Lower leg skin (tissue), 3 donors: ENCODE data around the gene INPP5D.

Experiments
- POLR2A ChIP-seq, 2 donors: fragments of 450-650 bp; IDR thresholded peaks; one replicate each; pipeline ENCODE4 v1.6.1; 2016 to 2017; ENCODE audit warnings: antibody characterized with exemption in 2 of 2, mild to moderate bottlenecking in 1 of 2, moderate library complexity in 1 of 2
- TF ChIP-seq, protein P1 (sequence below), 3 donors: fragments of 450-650 bp; IDR thresholded peaks; one replicate each; pipeline ENCODE4 v1.5.1; 2016; ENCODE audit warnings: antibody characterized with exemption in 3 of 3, mild to moderate bottlenecking in 3 of 3, moderate library complexity in 2 of 3

DNA sequence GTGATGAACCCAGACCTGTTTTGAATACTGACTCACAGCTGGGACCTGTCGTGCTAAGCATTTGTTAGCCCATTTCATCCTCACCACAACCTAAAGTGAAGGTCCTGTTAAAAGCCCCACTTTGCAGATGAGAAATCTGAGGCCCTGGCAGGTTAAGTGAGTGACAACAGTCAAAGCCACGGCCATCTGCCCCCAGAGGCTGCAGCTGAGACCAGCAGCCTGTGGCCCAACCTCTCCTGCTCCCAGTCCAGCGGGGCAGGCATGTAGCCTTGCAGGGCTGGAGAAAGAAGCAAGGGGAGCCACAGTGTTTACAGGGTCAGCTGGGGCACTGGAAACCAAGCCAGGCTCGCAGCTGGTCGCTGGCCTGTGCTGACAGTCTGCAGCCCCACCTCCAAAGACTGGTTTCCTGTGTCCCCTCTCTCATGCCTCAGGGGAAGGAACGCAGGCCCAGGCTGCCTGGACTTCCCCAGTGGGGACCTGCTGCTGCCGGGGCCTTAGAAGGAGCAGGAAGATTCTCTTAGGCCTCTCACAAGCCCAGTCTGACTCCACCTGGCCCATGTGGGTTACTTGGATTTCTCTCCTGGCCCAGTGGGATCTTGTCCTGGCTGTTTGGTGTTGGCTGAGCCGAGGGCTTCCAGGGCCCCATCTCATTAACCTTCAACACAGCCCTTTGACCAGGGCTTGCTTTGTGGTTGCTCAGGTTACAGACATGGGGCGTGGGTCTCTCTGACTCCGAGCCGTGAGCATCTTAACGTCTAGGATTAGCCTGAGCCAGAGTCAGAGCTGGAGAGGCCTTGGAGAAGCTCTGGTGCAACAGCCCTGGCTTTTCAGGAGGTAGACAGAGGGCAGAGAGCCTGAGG is 1.7 kb downstream of the INPP5D start:
- TF ChIP-seq POLR2A (IDR thresholded peaks at IDR 0.05): no peak
- TF ChIP-seq, protein P1, sequence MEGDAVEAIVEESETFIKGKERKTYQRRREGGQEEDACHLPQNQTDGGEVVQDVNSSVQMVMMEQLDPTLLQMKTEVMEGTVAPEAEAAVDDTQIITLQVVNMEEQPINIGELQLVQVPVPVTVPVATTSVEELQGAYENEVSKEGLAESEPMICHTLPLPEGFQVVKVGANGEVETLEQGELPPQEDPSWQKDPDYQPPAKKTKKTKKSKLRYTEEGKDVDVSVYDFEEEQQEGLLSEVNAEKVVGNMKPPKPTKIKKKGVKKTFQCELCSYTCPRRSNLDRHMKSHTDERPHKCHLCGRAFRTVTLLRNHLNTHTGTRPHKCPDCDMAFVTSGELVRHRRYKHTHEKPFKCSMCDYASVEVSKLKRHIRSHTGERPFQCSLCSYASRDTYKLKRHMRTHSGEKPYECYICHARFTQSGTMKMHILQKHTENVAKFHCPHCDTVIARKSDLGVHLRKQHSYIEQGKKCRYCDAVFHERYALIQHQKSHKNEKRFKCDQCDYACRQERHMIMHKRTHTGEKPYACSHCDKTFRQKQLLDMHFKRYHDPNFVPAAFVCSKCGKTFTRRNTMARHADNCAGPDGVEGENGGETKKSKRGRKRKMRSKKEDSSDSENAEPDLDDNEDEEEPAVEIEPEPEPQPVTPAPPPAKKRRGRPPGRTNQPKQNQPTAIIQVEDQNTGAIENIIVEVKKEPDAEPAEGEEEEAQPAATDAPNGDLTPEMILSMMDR (IDR thresholded peaks at IDR 0.05): peak in 1 of 3 donors; percentile 47
